HepG2 (cell line): ENCODE results near the gene ELL. TPM values are rescaled to one million over a fixed set of nuclear protein-coding genes. Genes with fewer than 3 reads are reported as not detected.

ENCODE experiments used
- ATAC-seq: fragments of 200-7000 bp; cut with Tn5 transposase; 3 replicates; pipeline ENCODE4 v1.9.1; 2020; ENCODE audit warnings: mild to moderate bottlenecking, moderate library complexity
- BruUV-seq: library from RNA; stranded (reverse); fragments of 400-500 nt; replicated peaks from 2 replicates; lab custom pipeline; 2021; lab: Mats Ljungman, UMichigan
- CTCF ChIA-PET: fragments of 300-600 bp; formaldehyde crosslinking; extraction: SDS; loops from one replicate; lab custom pipeline; 2021; ENCODE audit warnings: low total read pairs, inconsistent platforms, low intra/inter-chr PET ratio; lab: Yijun Ruan, JAX
- POLR2A ChIA-PET: fragments of 350-600 bp; sonication (Branson Sonifier 250); formaldehyde crosslinking; loops from one replicate; lab custom pipeline; 2020; ENCODE audit warnings: antibody characterized with exemption, inconsistent platforms; lab: Yijun Ruan, JAX
- DNase-seq: peaks from one replicate; pipeline ENCODE4 v3.0.0-alpha.2; 2015; ENCODE audit warnings: low spot score
- FAIRE-seq: peaks from 3 replicates; lab custom pipeline; 2011; peaks lifted over from hg19 to GRCh38; lab: Jason Lieb, UNC
- H2AFZ ChIP-seq: one replicate; pipeline ENCODE4 v1.6.1; 2011; ENCODE audit warnings: low read length, inconsistent platforms
- H3K27ac ChIP-seq: fragments of 300-600 bp; 3 replicates; pipeline ENCODE4 v1.8.0; 2011; ENCODE audit warnings: mixed run types, mild to moderate bottlenecking, mixed read lengths, low read length, inconsistent platforms; ENCODE audit not compliant: insufficient read depth; ENCODE audit errors: extremely low read length
- H3K27me3 ChIP-seq, 2 experiments: fragments of 200-600 bp in 1 of 2; 2 replicates in 1 of 2; 3 replicates in 1 of 2; pipeline versions ENCODE4 v1.6.0 to v1.8.0; 2011; ENCODE audit warnings: low read length in 2 of 2, mild to moderate bottlenecking in 2 of 2, moderate library complexity in 2 of 2, inconsistent platforms in 1 of 2; ENCODE audit not compliant: insufficient read depth in 2 of 2, control insufficient read depth in 1 of 2
- H3K36me3 ChIP-seq, 2 experiments: fragments of 200-600 bp in 1 of 2; replicated peaks in 1 of 2; 2 replicates in 1 of 2; 3 replicates in 1 of 2; pipeline versions ENCODE4 v1.5.1 to v1.8.0; 2011; ENCODE audit warnings: low read length in 2 of 2, inconsistent platforms in 1 of 2; ENCODE audit not compliant: insufficient read depth in 2 of 2, control insufficient read depth in 1 of 2
- H3K4me1 ChIP-seq: 2 replicates; pipeline ENCODE4 v1.5.1; 2012; ENCODE audit warnings: low read length, inconsistent platforms; ENCODE audit not compliant: insufficient read depth
- H3K4me2 ChIP-seq: 2 replicates; pipeline ENCODE4 v1.6.0; 2011; ENCODE audit warnings: low read depth, low read length, inconsistent platforms
- H3K4me3 ChIP-seq, 3 experiments: fragments of 200-600 bp in 1 of 3; sonication (generic), shearing (Covaris generic) in 1 of 3; replicated peaks in 1 of 3; 2 replicates each; pipeline ENCODE4 v1.5.1; 2011 to 2016; ENCODE audit warnings: low read length in 3 of 3, inconsistent platforms in 2 of 3, low read depth in 2 of 3, mild to moderate bottlenecking in 2 of 3, control low read depth in 1 of 3, mixed read lengths in 1 of 3; ENCODE audit not compliant: insufficient read depth in 1 of 3
- H3K79me2 ChIP-seq: one replicate; pipeline ENCODE4 v1.6.1; 2011; ENCODE audit warnings: low read length, inconsistent platforms; ENCODE audit not compliant: insufficient read depth
- H3K9ac ChIP-seq: 2 replicates; pipeline ENCODE4 v1.6.0; 2011; ENCODE audit warnings: mild to moderate bottlenecking, low read depth, low read length, inconsistent platforms; ENCODE audit not compliant: insufficient read depth
- H3K9me3 ChIP-seq: 2 replicates; pipeline ENCODE4 v1.5.1; 2012; ENCODE audit warnings: mild to moderate bottlenecking, low read length
- H4K20me1 ChIP-seq: 2 replicates; pipeline ENCODE4 v1.6.0; 2011; ENCODE audit warnings: inconsistent platforms, mild to moderate bottlenecking, low read length, moderate library complexity; ENCODE audit not compliant: insufficient read depth
- PRMT3 ChIP-seq: sonication (generic); formaldehyde crosslinking; IDR thresholded peaks from 2 replicates; pipeline ENCODE4 v1.8.1; 2022; ENCODE audit warnings: low read depth, mild to moderate bottlenecking, moderate library complexity, missing genetic modification reagents, borderline replicate concordance
- ZNF432 ChIP-seq: sonication (generic); formaldehyde crosslinking; IDR thresholded peaks from 2 replicates; pipeline ENCODE4 v1.5.0; 2020; ENCODE audit warnings: missing genetic modification reagents, mild to moderate bottlenecking, borderline replicate concordance
- ZNF530 ChIP-seq: sonication (generic); formaldehyde crosslinking; IDR thresholded peaks from 2 replicates; pipeline ENCODE4 v1.5.0; 2020; ENCODE audit warnings: low read depth, mild to moderate bottlenecking, missing genetic modification reagents
- ZNF746 ChIP-seq: sonication (generic); formaldehyde crosslinking; IDR thresholded peaks from 2 replicates; pipeline ENCODE4 v1.8.0; 2022; ENCODE audit warnings: mild to moderate bottlenecking, missing genetic modification reagents
- ZSCAN25 ChIP-seq: sonication (generic); formaldehyde crosslinking; IDR thresholded peaks from 2 replicates; pipeline ENCODE4 v1.8.0; 2022; ENCODE audit warnings: mild to moderate bottlenecking, missing genetic modification reagents
- WGBS: methylation state at CpG from one replicate; pipeline ENCODE4 v1.1.6; 2017; ENCODE audit warnings: low lambda C conversion rate; 5-methylcytosine and 5-hydroxymethylcytosine counted together
- in situ Hi-C: cut with HindIII; loops from 2 replicates; pipeline ENCODE4 v1.10.0; 2017; ENCODE audit warnings: low pct_unique_long_range_greater_than_20kb; ENCODE audit not compliant: extremely low pct_ligation_motif_present
- intact Hi-C: fragments of 100-400 bp; cut with micrococcal nuclease; formaldehyde crosslinking; loops from one replicate; pipeline ENCODE4 v1.10.0; 2022; ENCODE audit not compliant: unreplicated experiment
- polyA plus RNA-seq, 8 experiments: library from polyadenylated mRNA; depleted of rRNA in 3 of 8; stranded (reverse) in 7 of 8; unstranded in 1 of 8; fragments of >200 nt; fragmentation: Illumina TruSeq in 4 of 8; extraction: Trizol in 4 of 8; gene quantifications; 2 replicates each; pipeline versions ENCODE4 v1.2.1 to v1.2.3, GENCODE V29; 2011 to 2016; ENCODE audit warnings: low read depth in 4 of 8, missing spikeins in 1 of 8, mixed read lengths in 1 of 8; ENCODE audit not compliant: insufficient read depth in 1 of 8
- total RNA-seq, 5 experiments: library from RNA; depleted of rRNA; stranded (reverse); fragments of >200 nt; fragmentation: Illumina TruSeq; extraction: Trizol; gene quantifications; 2 replicates each; pipeline ENCODE4 v1.2.3, GENCODE V29; 2016; ENCODE audit warnings: low read depth in 1 of 5
- TF ChIP-seq, protein P1 (sequence below): sonication (generic); formaldehyde crosslinking; IDR thresholded peaks from 2 replicates; pipeline ENCODE4 v1.5.0; 2020; ENCODE audit warnings: missing genetic modification reagents
- TF ChIP-seq, protein P2 (sequence below): sonication (generic); formaldehyde crosslinking; IDR thresholded peaks from 2 replicates; pipeline ENCODE4 v1.5.1; 2020; ENCODE audit warnings: mild to moderate bottlenecking, moderate library complexity, missing genetic modification reagents
- TF ChIP-seq, protein P3 (sequence below): sonication (generic); formaldehyde crosslinking; IDR thresholded peaks from 2 replicates; pipeline ENCODE4 v1.4.0; 2020; ENCODE audit warnings: missing genetic modification reagents, borderline replicate concordance

Gene ELL
- total and polyA plus RNA-seq, 2 of the 13 experiments (the other 11 are each of a cell fraction or from before 2014, with no cell fraction given) = 3.7 to 5.4 TPM

DNA sequence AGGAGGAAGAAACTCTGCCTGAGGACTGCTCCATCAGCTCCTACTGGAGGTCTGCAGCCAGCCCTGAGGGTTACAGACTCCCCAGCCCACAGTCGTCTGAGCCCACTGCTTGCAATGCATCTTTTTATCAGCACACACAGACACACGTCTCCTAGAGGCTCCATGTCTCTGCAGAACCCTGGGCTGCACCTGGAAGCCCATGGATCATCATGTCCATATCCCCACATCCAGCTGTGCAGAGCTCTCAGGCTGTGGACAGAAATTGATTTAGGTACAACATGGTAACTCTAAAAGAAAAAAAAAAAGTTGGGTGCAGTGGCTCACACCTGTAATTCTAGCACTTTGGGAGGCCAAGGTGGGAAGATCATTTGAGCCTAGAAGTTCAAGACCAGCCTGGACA lies 51.1 kb downstream of the ELL start:
- Histone ChIP-seq H3K9me3 (no peaks in the 10 kb centered on the region), H3K36me3 (peaks cover 6% of the 10 kb centered on the region in 2 experiments; a peak in 2 of 5 replicates), H3K79me2 (peaks cover 38% of the 10 kb centered on the region), H3K27me3 (no peaks in the 10 kb centered on the region), H3K4me3 (no peak overlapping the region), H3K27ac (no peak overlapping the region), H4K20me1 (peaks cover 24% of the 10 kb centered on the region; the same call in 1 of the 2 replicates), H2AFZ (no peak overlapping the region), H3K4me1 (peaks cover 74% of the 10 kb centered on the region), H3K4me2 (no peak overlapping the region), H3K9ac (no peak overlapping the region)
- no TSS peak for BruUV-seq
- 64% methylated on average over 2 of the region's 2 CpGs for WGBS
- FAIRE-seq (no peak), ATAC-seq (no peak), DNase-seq (no peak)
- intact Hi-C loops (no loop called here), in situ Hi-C loops (loop anchor here (10.0 kb wide), 2 partner anchors 54 to 204 kb away; partner anchors contain the start of gene ELL)
- ChIA-PET POLR2A (interaction anchor here (1.2 to 1.3 kb wide), 2 partner anchors 26 to 49 kb away, joined by 4 read pairs; no protein-coding TSS in a partner anchor), CTCF (interaction anchor here (0.7 to 1.8 kb wide), 4 partner anchors 39 to 204 kb away, joined by 3 to 7 read pairs (median 4); no protein-coding TSS in a partner anchor)
- TF ChIP-seq ZNF746 (CRISPR knock-in tag) (no peak), ZNF432 (CRISPR knock-in tag) (no peak), ZNF530 (no peak), ZSCAN25 (CRISPR knock-in tag) (no peak), PRMT3 (CRISPR knock-in tag) (no peak)
- TF ChIP-seq, protein P1, sequence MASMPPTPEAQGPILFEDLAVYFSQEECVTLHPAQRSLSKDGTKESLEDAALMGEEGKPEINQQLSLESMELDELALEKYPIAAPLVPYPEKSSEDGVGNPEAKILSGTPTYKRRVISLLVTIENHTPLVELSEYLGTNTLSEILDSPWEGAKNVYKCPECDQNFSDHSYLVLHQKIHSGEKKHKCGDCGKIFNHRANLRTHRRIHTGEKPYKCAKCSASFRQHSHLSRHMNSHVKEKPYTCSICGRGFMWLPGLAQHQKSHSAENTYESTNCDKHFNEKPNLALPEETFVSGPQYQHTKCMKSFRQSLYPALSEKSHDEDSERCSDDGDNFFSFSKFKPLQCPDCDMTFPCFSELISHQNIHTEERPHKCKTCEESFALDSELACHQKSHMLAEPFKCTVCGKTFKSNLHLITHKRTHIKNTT (CRISPR knock-in tag) = no peak
- TF ChIP-seq, protein P2, sequence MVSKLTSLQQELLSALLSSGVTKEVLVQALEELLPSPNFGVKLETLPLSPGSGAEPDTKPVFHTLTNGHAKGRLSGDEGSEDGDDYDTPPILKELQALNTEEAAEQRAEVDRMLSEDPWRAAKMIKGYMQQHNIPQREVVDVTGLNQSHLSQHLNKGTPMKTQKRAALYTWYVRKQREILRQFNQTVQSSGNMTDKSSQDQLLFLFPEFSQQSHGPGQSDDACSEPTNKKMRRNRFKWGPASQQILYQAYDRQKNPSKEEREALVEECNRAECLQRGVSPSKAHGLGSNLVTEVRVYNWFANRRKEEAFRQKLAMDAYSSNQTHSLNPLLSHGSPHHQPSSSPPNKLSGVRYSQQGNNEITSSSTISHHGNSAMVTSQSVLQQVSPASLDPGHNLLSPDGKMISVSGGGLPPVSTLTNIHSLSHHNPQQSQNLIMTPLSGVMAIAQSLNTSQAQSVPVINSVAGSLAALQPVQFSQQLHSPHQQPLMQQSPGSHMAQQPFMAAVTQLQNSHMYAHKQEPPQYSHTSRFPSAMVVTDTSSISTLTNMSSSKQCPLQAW (CRISPR knock-in tag) = no peak
- TF ChIP-seq, protein P3, sequence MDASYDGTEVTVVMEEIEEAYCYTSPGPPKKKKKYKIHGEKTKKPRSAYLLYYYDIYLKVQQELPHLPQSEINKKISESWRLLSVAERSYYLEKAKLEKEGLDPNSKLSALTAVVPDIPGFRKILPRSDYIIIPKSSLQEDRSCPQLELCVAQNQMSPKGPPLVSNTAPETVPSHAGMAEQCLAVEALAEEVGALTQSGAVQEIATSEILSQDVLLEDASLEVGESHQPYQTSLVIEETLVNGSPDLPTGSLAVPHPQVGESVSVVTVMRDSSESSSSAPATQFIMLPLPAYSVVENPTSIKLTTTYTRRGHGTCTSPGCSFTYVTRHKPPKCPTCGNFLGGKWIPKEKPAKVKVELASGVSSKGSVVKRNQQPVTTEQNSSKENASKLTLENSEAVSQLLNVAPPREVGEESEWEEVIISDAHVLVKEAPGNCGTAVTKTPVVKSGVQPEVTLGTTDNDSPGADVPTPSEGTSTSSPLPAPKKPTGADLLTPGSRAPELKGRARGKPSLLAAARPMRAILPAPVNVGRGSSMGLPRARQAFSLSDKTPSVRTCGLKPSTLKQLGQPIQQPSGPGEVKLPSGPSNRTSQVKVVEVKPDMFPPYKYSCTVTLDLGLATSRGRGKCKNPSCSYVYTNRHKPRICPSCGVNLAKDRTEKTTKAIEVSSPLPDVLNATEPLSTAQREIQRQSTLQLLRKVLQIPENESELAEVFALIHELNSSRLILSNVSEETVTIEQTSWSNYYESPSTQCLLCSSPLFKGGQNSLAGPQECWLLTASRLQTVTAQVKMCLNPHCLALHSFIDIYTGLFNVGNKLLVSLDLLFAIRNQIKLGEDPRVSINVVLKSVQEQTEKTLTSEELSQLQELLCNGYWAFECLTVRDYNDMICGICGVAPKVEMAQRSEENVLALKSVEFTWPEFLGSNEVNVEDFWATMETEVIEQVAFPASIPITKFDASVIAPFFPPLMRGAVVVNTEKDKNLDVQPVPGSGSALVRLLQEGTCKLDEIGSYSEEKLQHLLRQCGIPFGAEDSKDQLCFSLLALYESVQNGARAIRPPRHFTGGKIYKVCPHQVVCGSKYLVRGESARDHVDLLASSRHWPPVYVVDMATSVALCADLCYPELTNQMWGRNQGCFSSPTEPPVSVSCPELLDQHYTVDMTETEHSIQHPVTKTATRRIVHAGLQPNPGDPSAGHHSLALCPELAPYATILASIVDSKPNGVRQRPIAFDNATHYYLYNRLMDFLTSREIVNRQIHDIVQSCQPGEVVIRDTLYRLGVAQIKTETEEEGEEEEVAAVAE = no peak
